SK-N-SH treated with all-trans-retinoic acid at 6 μM for 48 hours (cell line): ENCODE measurements around the gene KXD1.

Experiments used
- CREB5 ChIP-seq: fragments of 250-450 bp; sonication (Bioruptor Pico); IDR thresholded peaks from 2 replicates; pipeline ENCODE4 v1.5.1; 2020; ENCODE audit warnings: low read depth, mild to moderate bottlenecking, moderate library complexity
- OSR1 ChIP-seq: fragments of 250-450 bp; sonication (Bioruptor Pico); IDR thresholded peaks from 2 replicates; pipeline ENCODE4 v1.8.0; 2022; ENCODE audit warnings: moderate library complexity, mild to moderate bottlenecking, inconsistent platforms
- ZFP3 ChIP-seq: fragments of 250-450 bp; sonication (Bioruptor Pico); IDR thresholded peaks from 2 replicates; pipeline ENCODE4 v1.5.0; 2020; ENCODE audit warnings: mild to moderate bottlenecking, moderate library complexity

DNA sequence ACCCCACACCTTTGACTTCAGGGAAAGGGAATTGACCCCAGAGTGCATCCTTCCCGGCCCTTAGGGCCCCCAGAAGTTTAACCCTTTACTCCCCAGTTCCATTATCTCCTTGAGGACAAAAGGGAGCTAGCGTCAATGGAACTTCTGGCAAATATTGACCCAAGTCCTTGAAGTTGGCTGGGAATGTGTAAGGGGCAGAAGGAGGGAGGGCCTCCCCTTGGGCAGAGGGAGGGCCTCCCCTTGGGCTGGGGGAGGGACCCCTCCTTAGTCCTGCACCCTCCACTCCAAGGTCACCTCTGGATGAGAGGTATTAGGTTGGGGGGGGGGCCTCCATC, 52.0 kb downstream of the KXD1 start:
- TF ChIP-seq OSR1 (no peak), ZFP3 (CRISPR knock-in tag) (no peak), CREB5 (CRISPR knock-in tag) (no peak)
